OCI-LY7 (cell line): ENCODE measurements around the gene TMEM170B. TPM values are rescaled to one million over a fixed set of nuclear protein-coding genes. Genes with fewer than 3 reads are reported as not detected.

Experiments
- BruUV-seq: library from RNA; stranded (reverse); fragments of 400-500 nt; replicated peaks from 2 replicates; lab custom pipeline; 2021; lab: Mats Ljungman, UMichigan
- CTCF ChIA-PET: fragments of 300-600 bp; sonication (Branson Sonifier 250); formaldehyde crosslinking; loops from one replicate; lab custom pipeline; 2022; ENCODE audit warnings: antibody characterized with exemption; ENCODE audit not compliant: unreplicated experiment; lab: Charles Lee
- POLR2A ChIA-PET: fragments of 300-600 bp; sonication (Branson Sonifier 250); formaldehyde crosslinking; loops from one replicate; lab custom pipeline; 2022; ENCODE audit warnings: antibody characterized with exemption; lab: Charles Lee
- DNase-seq: peaks from one replicate; pipeline ENCODE4 v3.0.0-alpha.2; 2015; ENCODE audit warnings: low spot score
- H2AFZ ChIP-seq: fragments of 200-600 bp; sonication (generic), shearing (Covaris generic); 2 replicates; pipeline ENCODE4 v1.6.1; 2014; ENCODE audit warnings: mild to moderate bottlenecking, antibody characterized with exemption, low read length, moderate library complexity
- H3K27ac ChIP-seq: fragments of 200-600 bp; sonication (generic); 2 replicates; pipeline ENCODE4 v1.5.1; 2014; ENCODE audit warnings: mixed run types, low read depth, mild to moderate bottlenecking, moderate library complexity, low read length, inconsistent platforms; ENCODE audit not compliant: poor library complexity, severe bottlenecking
- H3K36me3 ChIP-seq: fragments of 200-600 bp; sonication (generic); 2 replicates; pipeline ENCODE4 v1.6.1; 2014; ENCODE audit warnings: mild to moderate bottlenecking, antibody characterized with exemption, low read length, moderate library complexity, mixed read lengths; ENCODE audit not compliant: insufficient read depth
- H3K4me1 ChIP-seq: fragments of 200-600 bp; sonication (generic); 2 replicates; pipeline ENCODE4 v1.5.1; 2014; ENCODE audit warnings: mild to moderate bottlenecking, low read length; ENCODE audit not compliant: insufficient read depth, poor library complexity, severe bottlenecking
- H3K4me2 ChIP-seq: fragments of 200-600 bp; sonication (generic); 2 replicates; pipeline ENCODE4 v1.6.1; 2014; ENCODE audit warnings: mild to moderate bottlenecking, low read length
- H3K4me3 ChIP-seq: fragments of 200-600 bp; sonication (generic); 2 replicates; pipeline ENCODE4 v1.5.1; 2014; ENCODE audit warnings: mild to moderate bottlenecking, low read depth, low read length; ENCODE audit not compliant: poor library complexity, severe bottlenecking
- H3K79me2 ChIP-seq: fragments of 200-600 bp; sonication (generic); 2 replicates; pipeline ENCODE4 v1.6.1; 2016; ENCODE audit warnings: low read depth, mild to moderate bottlenecking, low read length, moderate library complexity, mixed read lengths; ENCODE audit not compliant: insufficient read depth
- H3K9me2 ChIP-seq: fragments of 200-600 bp; sonication (generic); 2 replicates; pipeline ENCODE4 v1.6.1; 2016; ENCODE audit warnings: mild to moderate bottlenecking, low read length, mixed read lengths; ENCODE audit not compliant: insufficient read depth
- H3K9me3 ChIP-seq: fragments of 200-600 bp; sonication (generic); 2 replicates; pipeline ENCODE4 v1.6.1; 2014; ENCODE audit warnings: mild to moderate bottlenecking, mixed run types, low read length, mixed read lengths
- H4K20me1 ChIP-seq: fragments of 200-600 bp; sonication (generic); 2 replicates; pipeline ENCODE4 v1.6.1; 2014; ENCODE audit warnings: mild to moderate bottlenecking, antibody characterized with exemption, low read length, moderate library complexity, mixed read lengths; ENCODE audit not compliant: insufficient read depth
- EZH2phosphoT487 ChIP-seq: fragments of 200-600 bp; sonication (generic); IDR thresholded peaks from 2 replicates; pipeline ENCODE4 v1.6.1; 2018; ENCODE audit warnings: low read depth, borderline replicate concordance, mild to moderate bottlenecking, mixed run types, antibody characterized with exemption, low read length, moderate library complexity, mixed read lengths
- intact Hi-C: fragments of 100-400 bp; cut with micrococcal nuclease; formaldehyde crosslinking; loops from one replicate; pipeline ENCODE4 v1.10.0; 2022; ENCODE audit not compliant: unreplicated experiment
- total RNA-seq, 2 experiments: library from RNA; depleted of rRNA in 1 of 2; stranded (reverse); fragments of >200 nt in 1 of 2; shearing (Covaris generic) in 1 of 2; gene quantifications; 2 replicates each; pipeline ENCODE4 v1.2.3, GENCODE V29; 2014 to 2022
- TF ChIP-seq, protein P1 (sequence below): fragments of 200-600 bp; sonication (generic); conservative IDR thresholded peaks from 2 replicates; pipeline ENCODE4 v1.5.1; 2014; ENCODE audit warnings: mild to moderate bottlenecking, antibody characterized with exemption, low read length, moderate library complexity, mixed read lengths

Gene TMEM170B
- total RNA-seq, 2 experiments from 2014 or later: 4.1 to 5.6 TPM

DNA sequence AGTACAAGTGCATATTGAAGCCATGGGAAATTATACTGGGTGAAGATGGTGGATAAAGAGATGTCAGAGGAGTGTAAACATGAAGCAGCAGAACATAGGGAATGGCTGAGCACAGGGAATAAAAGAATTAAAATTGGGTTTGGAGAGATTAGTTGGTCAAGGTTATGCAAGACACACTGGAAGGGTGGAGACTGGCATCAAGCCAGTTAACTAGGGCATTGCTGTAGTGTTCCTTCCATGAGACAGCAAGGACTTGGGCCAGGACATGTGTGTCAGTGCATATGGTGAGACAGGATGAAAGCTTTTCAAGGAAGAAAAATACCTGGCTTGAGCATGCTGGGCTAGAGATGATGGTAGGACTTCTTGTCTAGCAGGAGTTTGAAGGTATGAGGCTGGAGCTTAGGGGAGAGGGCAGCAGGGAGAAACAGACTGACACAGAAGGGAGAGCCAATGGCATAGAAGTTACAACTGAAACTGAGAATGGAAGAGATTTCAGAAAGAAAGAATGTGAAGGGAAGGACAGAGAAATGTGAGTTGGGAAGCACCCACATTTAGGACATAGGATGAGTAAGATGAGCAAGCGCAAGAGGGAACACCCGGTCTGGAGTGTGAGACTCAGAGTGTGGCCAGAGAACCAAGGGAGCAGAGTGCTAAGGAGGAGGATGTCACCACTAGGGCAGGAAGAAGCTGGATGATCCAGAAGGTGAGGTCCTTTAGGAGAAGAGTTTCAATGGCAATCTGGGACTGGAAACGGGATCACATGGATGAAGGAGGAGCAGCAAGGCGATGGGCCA is 14.5 kb upstream of the TMEM170B start:
- Histone ChIP-seq H3K9me2 (no peaks in the 10 kb centered on the region), H3K4me1 (peaks cover 21% of the 10 kb centered on the region), H3K4me3 (no peak overlapping the region), H3K9me3 (peaks cover 9% of the 10 kb centered on the region), H3K36me3 (no peaks in the 10 kb centered on the region; the same call in 1 of the 2 replicates), H3K4me2 (no peak overlapping the region), H4K20me1 (no peaks in the 10 kb centered on the region), H3K79me2 (no peaks in the 10 kb centered on the region), H3K27ac (no peak overlapping the region), H2AFZ (no peak overlapping the region)
- CTCF ChIA-PET: no interaction called here
- no peak for DNase-seq
- intact Hi-C loops: no loop called here
- POLR2A ChIA-PET: interaction anchor here (0.5 to 1.4 kb wide), 3 partner anchors 8 to 125 kb away, joined by 3 to 5 read pairs (median 4); no protein-coding TSS in a partner anchor
- no TSS peak for BruUV-seq
- TF ChIP-seq, protein P1, sequence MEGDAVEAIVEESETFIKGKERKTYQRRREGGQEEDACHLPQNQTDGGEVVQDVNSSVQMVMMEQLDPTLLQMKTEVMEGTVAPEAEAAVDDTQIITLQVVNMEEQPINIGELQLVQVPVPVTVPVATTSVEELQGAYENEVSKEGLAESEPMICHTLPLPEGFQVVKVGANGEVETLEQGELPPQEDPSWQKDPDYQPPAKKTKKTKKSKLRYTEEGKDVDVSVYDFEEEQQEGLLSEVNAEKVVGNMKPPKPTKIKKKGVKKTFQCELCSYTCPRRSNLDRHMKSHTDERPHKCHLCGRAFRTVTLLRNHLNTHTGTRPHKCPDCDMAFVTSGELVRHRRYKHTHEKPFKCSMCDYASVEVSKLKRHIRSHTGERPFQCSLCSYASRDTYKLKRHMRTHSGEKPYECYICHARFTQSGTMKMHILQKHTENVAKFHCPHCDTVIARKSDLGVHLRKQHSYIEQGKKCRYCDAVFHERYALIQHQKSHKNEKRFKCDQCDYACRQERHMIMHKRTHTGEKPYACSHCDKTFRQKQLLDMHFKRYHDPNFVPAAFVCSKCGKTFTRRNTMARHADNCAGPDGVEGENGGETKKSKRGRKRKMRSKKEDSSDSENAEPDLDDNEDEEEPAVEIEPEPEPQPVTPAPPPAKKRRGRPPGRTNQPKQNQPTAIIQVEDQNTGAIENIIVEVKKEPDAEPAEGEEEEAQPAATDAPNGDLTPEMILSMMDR: no peak
- TF ChIP-seq EZH2phosphoT487: no peak

DNA sequence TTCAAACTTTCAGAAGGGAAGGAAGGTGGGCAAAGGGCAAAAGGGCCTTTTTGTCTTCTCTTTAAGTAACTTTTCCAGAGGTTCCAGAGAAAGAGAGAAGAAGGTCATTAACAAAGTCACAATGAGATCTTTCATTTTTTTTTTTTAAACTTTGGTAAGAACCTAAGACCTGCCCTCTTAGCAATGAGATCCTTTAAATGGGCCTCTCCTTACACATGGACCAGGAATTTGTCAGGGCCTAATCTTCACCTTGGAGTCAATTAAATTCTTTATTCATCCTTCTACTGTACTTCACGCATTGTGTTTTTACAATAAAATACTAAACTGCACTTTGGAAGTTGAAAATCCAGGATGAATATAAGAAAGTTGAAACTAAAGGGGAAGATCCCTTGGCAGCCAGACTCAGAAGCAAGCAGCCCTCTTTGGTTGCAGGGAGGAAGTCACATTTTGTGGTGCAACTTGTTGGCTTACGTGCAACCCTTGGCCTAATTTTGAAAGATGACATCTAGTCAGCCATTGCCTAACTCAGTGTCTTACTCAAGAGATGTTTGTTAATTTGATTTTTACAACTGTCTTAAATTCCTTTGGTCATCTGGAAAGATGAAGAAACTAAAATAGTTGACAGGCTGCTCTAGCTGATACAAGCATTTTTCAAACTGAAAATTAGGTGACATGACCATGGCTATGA is 11.9 kb upstream of the TMEM170B start:
- TF ChIP-seq EZH2phosphoT487: no peak
- TF ChIP-seq, protein P1: no peak
- ChIA-PET POLR2A (interaction anchor here (0.7 kb wide), 1 partner anchor 564 kb away, joined by 3 read pairs; no protein-coding TSS in a partner anchor), CTCF (no interaction called here)
- no peak overlapping the region for H3K27ac ChIP-seq
- H3K4me2 ChIP-seq: no peak overlapping the region
- intact Hi-C loops: no loop called here
- no peak overlapping the region for H3K4me3 ChIP-seq
- peaks cover 1% of the 10 kb centered on the region for H3K4me1 ChIP-seq
- no peak overlapping the region for H2AFZ ChIP-seq
- no TSS peak for BruUV-seq
- H3K9me3 ChIP-seq: no peaks in the 10 kb centered on the region
- no peaks in the 10 kb centered on the region for H3K9me2 ChIP-seq
- H3K36me3 ChIP-seq: no peaks in the 10 kb centered on the region
- no peaks in the 10 kb centered on the region for H3K79me2 ChIP-seq
- no peak for DNase-seq
- H4K20me1 ChIP-seq: no peaks in the 10 kb centered on the region

DNA sequence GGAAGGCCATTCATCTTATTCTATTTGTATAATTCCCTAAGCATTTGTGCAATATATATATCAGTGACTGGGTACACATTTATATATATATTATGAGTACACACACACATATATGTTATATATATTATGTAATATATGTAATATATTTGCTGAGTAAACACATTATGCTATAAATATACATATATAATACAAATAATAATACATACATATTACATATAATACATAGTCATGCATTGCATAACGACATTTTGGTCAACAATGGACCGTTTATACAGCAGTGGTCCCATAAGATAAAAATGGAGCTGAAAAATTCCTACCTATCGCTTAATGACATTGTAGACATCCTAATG is 11.4 kb upstream of the TMEM170B start:
- no peaks in the 10 kb centered on the region for H3K36me3 ChIP-seq
- POLR2A ChIA-PET: no interaction called here
- TF ChIP-seq, protein P1: no peak
- TF ChIP-seq EZH2phosphoT487: no peak
- no TSS peak for BruUV-seq
- H3K9me3 ChIP-seq: no peaks in the 10 kb centered on the region
- no peak overlapping the region for H2AFZ ChIP-seq
- intact Hi-C loops: no loop called here
- no peaks in the 10 kb centered on the region for H3K9me2 ChIP-seq
- H3K4me2 ChIP-seq: no peak overlapping the region
- DNase-seq: no peak
- CTCF ChIA-PET: no interaction called here
- no peaks in the 10 kb centered on the region for H4K20me1 ChIP-seq
- H3K4me3 ChIP-seq: no peak overlapping the region
- H3K79me2 ChIP-seq: no peaks in the 10 kb centered on the region
- no peaks in the 10 kb centered on the region for H3K4me1 ChIP-seq
- H3K27ac ChIP-seq: no peak overlapping the region
